ENCODE results near the gene UBL4B.

UBL4B gene

GRCh38 chr1:110159168-110159567 is 46.9 kb downstream of the UBL4B start:
- no peak for DNase-seq

- DNase-seq, result no peak
Observed at GRCh38 chr1:110160538-110161100, 48.4 kb downstream of the UBL4B start.

- no peak for DNase-seq
Observed at GRCh38 chr1:110161165-110161564, 48.9 kb downstream of the UBL4B start.

GRCh38 chr1:110161849-110162248 is 49.6 kb downstream of the UBL4B start:
- no peak for DNase-seq

Measured in SW 1271 (cell line).